Sigmoid colon (tissue), 7 donors: ENCODE data around the gene MEF2D. TPM values are rescaled to one million over a fixed set of nuclear protein-coding genes. Genes with fewer than 3 reads are reported as not detected.
A peak's percentile ranks its signal among the peaks of the same experiment; 100 is the strongest.

Source experiments
- DNase-seq: peaks from one replicate; pipeline ENCODE4 v3.0.0-alpha.2; 2019
- H3K27ac ChIP-seq, 4 donors: fragments of 200-600 bp; sonication (generic); one replicate each; pipeline ENCODE4 v1.5.1; 2016 to 2019; ENCODE audit warnings: mild to moderate bottlenecking in 1 of 4
- H3K27me3 ChIP-seq, 3 donors: fragments of 200-600 bp; sonication (generic); one replicate each; pipeline ENCODE4 v1.5.1; 2019; ENCODE audit warnings: mild to moderate bottlenecking in 1 of 3
- H3K36me3 ChIP-seq, 4 donors: fragments of 200-600 bp; sonication (generic); one replicate each; pipeline ENCODE4 v1.5.1; 2016 to 2019
- H3K4me1 ChIP-seq, 4 donors: fragments of 200-600 bp; sonication (generic); one replicate each; pipeline ENCODE4 v1.5.1; 2017 to 2019
- H3K4me3 ChIP-seq, 4 donors: fragments of 200-600 bp; sonication (generic); one replicate each; pipeline ENCODE4 v1.5.1; 2017 to 2019; ENCODE audit warnings: mild to moderate bottlenecking in 2 of 4, moderate library complexity in 1 of 4
- H3K9me3 ChIP-seq, 4 donors: fragments of 200-600 bp in 3 of 4; sonication (generic) in 3 of 4; one replicate each; pipeline versions ENCODE4 v1.5.1 to v1.6.1; 2013 to 2019
- EP300 ChIP-seq, 4 donors: sonication (generic); formaldehyde crosslinking; IDR thresholded peaks; one replicate each; pipeline ENCODE4 v1.6.1; 2017; ENCODE audit warnings: antibody characterized with exemption in 4 of 4
- POLR2A ChIP-seq, 2 donors: fragments of 450-650 bp; IDR thresholded peaks; one replicate each; pipeline ENCODE4 v1.6.1; 2016; ENCODE audit warnings: antibody characterized with exemption in 2 of 2, mild to moderate bottlenecking in 2 of 2, moderate library complexity in 2 of 2
- POLR2AphosphoS5 ChIP-seq, 4 donors: sonication (generic); formaldehyde crosslinking; IDR thresholded peaks; one replicate each; pipeline ENCODE4 v1.6.1; 2017; ENCODE audit warnings: antibody characterized with exemption in 4 of 4
- WGBS, 2 donors: extraction: QIAGEN DNeasy Blood & Tissue Kit; methylation state at CpG; one replicate each; pipeline ENCODE4 v1.1.7; 2013; 5-methylcytosine and 5-hydroxymethylcytosine counted together
- intact Hi-C: fragments of 100-400 bp; cut with DNase I; formaldehyde crosslinking; loops from one replicate; pipeline ENCODE4 v1.15.1; 2023
- polyA plus RNA-seq, 3 donors: library from polyadenylated mRNA; stranded (reverse); fragments of 200-250 nt; gene quantifications; one replicate each; pipeline ENCODE4 v1.2.3, GENCODE V29; 2013
- total RNA-seq, 4 donors: library from RNA; depleted of rRNA; stranded (reverse); fragments of >200 nt; gene quantifications; one replicate each; pipeline ENCODE4 v1.1.0, GENCODE V29; 2016
- TF ChIP-seq, protein P1 (sequence below), 4 experiments: fragments of 450-650 bp in 3 of 4; fragments of 200-600 bp in 1 of 4; IDR thresholded peaks; one replicate each; pipeline ENCODE4 v1.5.1; 2016 to 2019; ENCODE audit warnings: antibody characterized with exemption in 4 of 4, mild to moderate bottlenecking in 3 of 4, moderate library complexity in 2 of 4
- donor health status: healthy with polysubstance abuse.
- donor health status: Bipolar disorder and iron deficiency.
- donor health status: healthy.

The MEF2D gene
- total and polyA plus RNA-seq, 7 donors = 13.2 to 61.6 (median 39.8) TPM

DNA sequence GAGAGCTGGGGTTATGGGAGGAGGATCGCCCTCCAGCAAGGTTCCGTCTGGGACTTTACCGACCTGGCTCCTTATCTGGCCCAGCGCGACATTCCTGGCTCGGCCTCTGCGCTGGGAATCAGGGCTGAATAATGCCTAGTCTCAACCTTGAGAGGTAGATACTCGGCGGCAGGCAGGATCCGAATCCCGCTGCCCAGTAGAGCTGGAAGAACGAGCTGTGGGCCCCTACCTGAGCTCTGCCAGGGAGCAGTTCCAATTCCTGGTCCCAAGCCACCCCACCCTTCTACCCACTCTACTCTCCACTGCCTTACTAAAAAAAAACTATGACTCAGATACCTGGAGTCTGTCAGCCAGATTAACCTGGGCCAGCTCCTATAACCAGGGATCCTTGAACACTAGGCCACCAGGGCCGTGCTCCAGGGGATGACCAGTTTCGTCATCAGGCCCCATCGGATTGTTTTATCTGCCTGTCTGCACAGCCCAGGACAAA, 77.9 kb downstream of the MEF2D start:
- no peak for TF ChIP-seq POLR2A (IDR thresholded peaks at IDR 0.05)
- TF ChIP-seq EP300 (IDR thresholded peaks at IDR 0.05) = no peak
- TF ChIP-seq POLR2AphosphoS5 (IDR thresholded peaks at IDR 0.05) = no peak
- TF ChIP-seq, protein P1, sequence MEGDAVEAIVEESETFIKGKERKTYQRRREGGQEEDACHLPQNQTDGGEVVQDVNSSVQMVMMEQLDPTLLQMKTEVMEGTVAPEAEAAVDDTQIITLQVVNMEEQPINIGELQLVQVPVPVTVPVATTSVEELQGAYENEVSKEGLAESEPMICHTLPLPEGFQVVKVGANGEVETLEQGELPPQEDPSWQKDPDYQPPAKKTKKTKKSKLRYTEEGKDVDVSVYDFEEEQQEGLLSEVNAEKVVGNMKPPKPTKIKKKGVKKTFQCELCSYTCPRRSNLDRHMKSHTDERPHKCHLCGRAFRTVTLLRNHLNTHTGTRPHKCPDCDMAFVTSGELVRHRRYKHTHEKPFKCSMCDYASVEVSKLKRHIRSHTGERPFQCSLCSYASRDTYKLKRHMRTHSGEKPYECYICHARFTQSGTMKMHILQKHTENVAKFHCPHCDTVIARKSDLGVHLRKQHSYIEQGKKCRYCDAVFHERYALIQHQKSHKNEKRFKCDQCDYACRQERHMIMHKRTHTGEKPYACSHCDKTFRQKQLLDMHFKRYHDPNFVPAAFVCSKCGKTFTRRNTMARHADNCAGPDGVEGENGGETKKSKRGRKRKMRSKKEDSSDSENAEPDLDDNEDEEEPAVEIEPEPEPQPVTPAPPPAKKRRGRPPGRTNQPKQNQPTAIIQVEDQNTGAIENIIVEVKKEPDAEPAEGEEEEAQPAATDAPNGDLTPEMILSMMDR (IDR thresholded peaks at IDR 0.05) = no peak
- Histone ChIP-seq H3K4me3 (no peak overlapping the region), H3K4me1 (peaks cover 0 to 23% (median 23%) of the 10 kb centered on the region in 4 donors), H3K27ac (no peak overlapping the region), H3K36me3 (no peaks in the 10 kb centered on the region), H3K9me3 (no peaks in the 10 kb centered on the region), H3K27me3 (peaks cover 42 to 100% (median 77%) of the 10 kb centered on the region in 3 donors)
- WGBS, 2 donors = 17 to 19% methylated on average over 15 of the region's 15 CpGs
- no peak for DNase-seq
- intact Hi-C loops = no loop called here

- intact Hi-C loops = no loop called here
- peak overlapping the region in 3 of 4 donors; percentile 17 to 36 (median 36) for H3K4me3 ChIP-seq
Measured at GRCh38 chr1:156421939-156422601, 78.5 kb downstream of the MEF2D start.

DNA sequence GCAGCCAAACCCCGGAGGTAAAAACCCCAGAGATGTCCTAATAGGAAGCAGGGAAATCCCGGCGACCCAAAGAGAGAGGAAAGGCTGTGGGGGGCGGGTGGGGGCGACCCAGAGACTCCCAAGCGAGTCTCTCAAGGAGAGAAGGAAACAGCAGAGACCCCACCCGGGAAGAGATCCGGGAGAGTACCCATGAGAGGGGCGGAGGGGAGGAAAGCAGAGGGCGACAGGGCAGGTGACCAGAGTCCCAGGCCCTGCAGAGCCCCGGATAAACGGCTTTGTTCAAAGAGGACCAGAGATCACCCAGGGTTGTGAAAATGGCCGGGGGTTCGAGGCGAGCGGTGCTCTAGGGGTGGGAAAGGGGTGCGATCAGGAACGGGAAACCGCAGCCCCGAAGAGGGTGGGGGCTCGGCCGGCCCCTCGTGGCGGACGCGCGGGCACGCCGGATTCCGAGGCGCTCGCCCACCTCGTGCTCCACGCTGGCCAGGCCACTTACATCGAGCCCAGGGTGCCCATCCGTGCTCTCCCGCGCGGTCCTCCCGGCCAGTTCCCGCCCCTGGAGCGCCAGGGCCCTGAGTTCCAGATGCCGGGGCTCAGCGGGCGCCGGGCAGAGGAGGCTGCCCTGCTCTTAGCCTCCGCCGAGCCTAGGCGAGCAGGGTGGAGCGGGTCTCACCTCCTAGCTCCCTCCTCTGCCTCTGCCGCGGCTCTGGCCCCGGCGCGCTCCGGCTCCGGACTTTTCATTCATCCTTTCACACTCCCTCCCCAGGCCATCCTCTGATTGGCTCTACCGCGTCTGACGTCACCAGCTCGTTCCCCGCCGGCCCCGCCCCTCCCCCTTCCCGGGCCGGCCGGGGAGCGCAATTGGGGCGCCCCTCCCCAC, 79.3 kb downstream of the MEF2D start:
- H3K4me1 ChIP-seq = peaks cover 0 to 23% (median 23%) of the 10 kb centered on the region in 4 donors
- no peak overlapping the region for H3K27ac ChIP-seq
- TF ChIP-seq POLR2A (IDR thresholded peaks at IDR 0.05) (no peak), POLR2AphosphoS5 (IDR thresholded peaks at IDR 0.05) (peak in 2 of 4 donors; percentile 43 to 73)
- 2 to 4% methylated on average over 69 of the region's 69 CpGs for WGBS, 2 donors
- intact Hi-C loops = no loop called here
- peaks cover 42 to 100% (median 74%) of the 10 kb centered on the region in 3 donors for H3K27me3 ChIP-seq
- peak; percentile 83 for DNase-seq
- H3K9me3 ChIP-seq = no peaks in the 10 kb centered on the region
- no peaks in the 10 kb centered on the region for H3K36me3 ChIP-seq
- H3K4me3 ChIP-seq = peak overlapping the region in 3 of 4 donors; percentile 17 to 36 (median 36)

More at GRCh38 chr1:156421939-156422601, 78.5 kb downstream of the MEF2D start:
- Histone ChIP-seq H3K36me3 (no peaks in the 10 kb centered on the region), H3K27me3 (peaks cover 42 to 100% (median 77%) of the 10 kb centered on the region in 3 donors), H3K27ac (no peak overlapping the region), H3K9me3 (no peaks in the 10 kb centered on the region), H3K4me1 (peaks cover 0 to 23% (median 23%) of the 10 kb centered on the region in 4 donors)
- no peak for DNase-seq
- TF ChIP-seq, protein P1 (IDR thresholded peaks at IDR 0.05) = no peak
- TF ChIP-seq EP300 (IDR thresholded peaks at IDR 0.05) (no peak), POLR2A (IDR thresholded peaks at IDR 0.05) (no peak), POLR2AphosphoS5 (IDR thresholded peaks at IDR 0.05) (no peak)
- WGBS, 2 donors = 15 to 18% methylated on average over 12 of the region's 12 CpGs

- intact Hi-C loops = no loop called here
- no peaks in the 10 kb centered on the region for H3K9me3 ChIP-seq
- DNase-seq = no peak
- peaks cover 0 to 23% (median 23%) of the 10 kb centered on the region in 4 donors for H3K4me1 ChIP-seq
- no peaks in the 10 kb centered on the region for H3K36me3 ChIP-seq
- peak overlapping the region in 3 of 4 donors; percentile 17 to 36 (median 36) for H3K4me3 ChIP-seq
- WGBS, 2 donors = 3 to 5% methylated on average over 69 of the region's 69 CpGs
- H3K27me3 ChIP-seq = peaks cover 42 to 100% (median 78%) of the 10 kb centered on the region in 3 donors
- TF ChIP-seq EP300 (IDR thresholded peaks at IDR 0.05) (no peak), POLR2AphosphoS5 (IDR thresholded peaks at IDR 0.05) (peak in 1 of 4 donors; percentile 47)
- no peak overlapping the region for H3K27ac ChIP-seq
Measured at GRCh38 chr1:156420205-156421061, 80.1 kb downstream of the MEF2D start.

DNA sequence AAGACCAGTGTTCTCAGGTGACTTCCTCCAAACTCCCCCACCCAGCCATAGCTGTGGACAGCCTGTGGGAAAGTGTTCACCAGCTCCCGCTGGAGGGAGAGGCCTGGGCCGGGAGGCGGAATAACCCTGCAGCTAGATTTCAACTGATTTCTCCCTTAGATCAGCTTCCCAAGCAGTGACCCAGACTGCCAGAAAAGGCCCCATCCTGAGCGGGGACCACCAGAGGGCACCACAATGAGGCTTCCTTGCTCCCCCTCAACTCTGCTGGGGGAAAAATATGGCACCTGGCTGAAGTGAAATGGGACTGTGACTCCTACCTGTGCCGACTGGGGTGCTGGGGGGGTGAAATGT, 80.7 kb downstream of the MEF2D start:
- H3K27me3 ChIP-seq = peaks cover 42 to 100% (median 84%) of the 10 kb centered on the region in 3 donors
- intact Hi-C loops = no loop called here
- H3K27ac ChIP-seq = no peak overlapping the region
- TF ChIP-seq, protein P1 (IDR thresholded peaks at IDR 0.05) = no peak
- TF ChIP-seq EP300 (IDR thresholded peaks at IDR 0.05) = no peak
- TF ChIP-seq POLR2AphosphoS5 (IDR thresholded peaks at IDR 0.05) = no peak
- TF ChIP-seq POLR2A (IDR thresholded peaks at IDR 0.05) = no peak
- peak overlapping the region in 3 of 4 donors; percentile 10 to 36 (median 17) for H3K4me3 ChIP-seq
- 25 to 32% methylated on average over 5 of the region's 5 CpGs for WGBS, 2 donors
- H3K36me3 ChIP-seq = no peaks in the 10 kb centered on the region
- H3K4me1 ChIP-seq = peaks cover 0 to 23% (median 23%) of the 10 kb centered on the region in 4 donors
- no peaks in the 10 kb centered on the region for H3K9me3 ChIP-seq
- no peak for DNase-seq
